Stimulated activated CD8-positive, alpha-beta memory T cell treated with anti-CD3 and anti-CD28 coated beads, Interleukin-4, amount 100 ng/mL, for 24 hours (primary cell): ENCODE data around the gene ZFPM1.

Experiments used
- DNase-seq: peaks from one replicate; pipeline ENCODE4 v3.0.0-alpha.2; 2020; ENCODE audit warnings: low read depth

ZFPM1 gene

DNA sequence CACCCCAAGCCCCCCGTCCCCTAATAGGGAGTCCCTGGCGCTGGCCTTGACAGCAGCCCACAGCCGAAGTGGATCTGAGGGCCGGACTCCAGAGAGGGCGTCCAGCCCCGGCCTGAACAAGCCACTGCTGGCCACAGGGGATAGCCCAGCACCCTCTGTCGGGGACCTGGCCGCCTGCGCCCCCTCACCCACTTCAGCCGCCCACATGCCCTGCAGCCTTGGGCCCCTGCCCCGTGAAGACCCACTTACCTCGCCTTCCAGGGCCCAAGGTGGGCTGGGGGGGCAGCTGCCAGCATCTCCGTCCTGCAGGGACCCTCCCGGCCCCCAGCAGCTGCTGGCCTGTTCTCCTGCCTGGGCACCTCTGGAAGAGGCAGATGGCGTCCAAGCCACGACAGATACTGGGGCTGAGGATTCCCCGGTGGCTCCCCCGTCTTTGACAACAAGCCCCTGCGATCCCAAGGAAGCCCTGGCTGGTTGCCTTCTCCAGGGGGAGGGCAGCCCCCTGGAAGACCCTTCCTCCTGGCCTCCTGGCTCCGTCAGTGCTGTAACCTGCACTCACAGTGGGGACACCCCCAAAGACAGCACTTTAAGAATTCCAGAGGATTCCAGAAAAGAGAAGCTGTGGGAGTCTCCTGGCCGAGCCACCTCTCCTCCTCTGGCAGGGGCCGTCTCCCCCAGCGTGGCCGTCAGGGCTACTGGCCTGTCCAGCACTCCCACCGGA lies 19.3 kb upstream of the ZFPM1 start:
- no peak for DNase-seq

DNA sequence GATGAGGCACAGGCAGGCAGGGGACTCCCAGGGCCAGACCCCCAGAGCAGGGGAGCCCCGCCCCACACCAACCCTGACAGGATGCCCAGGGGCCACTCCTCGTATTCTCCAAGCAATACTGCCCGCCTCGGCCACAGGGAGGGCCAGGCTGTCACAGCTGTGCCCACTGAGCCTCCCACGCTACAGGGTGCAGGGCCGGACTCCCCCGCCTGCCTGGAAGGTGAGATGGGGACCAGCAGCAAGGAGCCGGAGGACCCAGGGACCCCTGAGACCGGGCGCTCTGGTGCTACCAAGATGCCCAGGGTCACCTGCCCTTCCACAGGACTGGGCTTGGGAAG lies 18.8 kb upstream of the ZFPM1 start:
- no peak for DNase-seq

DNA sequence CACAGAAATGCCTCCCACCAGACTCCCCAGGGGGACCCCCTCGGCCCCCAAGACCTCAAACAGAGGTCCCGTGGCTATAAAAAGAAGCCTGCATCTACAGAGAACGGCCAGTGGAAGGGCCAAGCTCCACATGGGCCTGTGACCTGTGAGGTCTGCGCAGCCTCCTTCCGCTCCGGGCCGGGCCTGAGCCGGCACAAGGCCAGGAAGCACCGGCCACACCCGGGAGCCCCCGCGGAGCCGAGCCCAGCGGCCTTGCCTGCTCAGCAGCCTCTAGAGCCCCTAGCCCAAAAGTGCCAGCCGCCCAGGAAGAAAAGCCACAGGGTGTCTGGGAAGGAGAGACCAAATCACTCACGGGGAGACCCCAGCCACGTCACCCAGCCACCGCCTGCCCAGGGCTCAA lies 18.3 kb upstream of the ZFPM1 start:
- no peak for DNase-seq

DNA sequence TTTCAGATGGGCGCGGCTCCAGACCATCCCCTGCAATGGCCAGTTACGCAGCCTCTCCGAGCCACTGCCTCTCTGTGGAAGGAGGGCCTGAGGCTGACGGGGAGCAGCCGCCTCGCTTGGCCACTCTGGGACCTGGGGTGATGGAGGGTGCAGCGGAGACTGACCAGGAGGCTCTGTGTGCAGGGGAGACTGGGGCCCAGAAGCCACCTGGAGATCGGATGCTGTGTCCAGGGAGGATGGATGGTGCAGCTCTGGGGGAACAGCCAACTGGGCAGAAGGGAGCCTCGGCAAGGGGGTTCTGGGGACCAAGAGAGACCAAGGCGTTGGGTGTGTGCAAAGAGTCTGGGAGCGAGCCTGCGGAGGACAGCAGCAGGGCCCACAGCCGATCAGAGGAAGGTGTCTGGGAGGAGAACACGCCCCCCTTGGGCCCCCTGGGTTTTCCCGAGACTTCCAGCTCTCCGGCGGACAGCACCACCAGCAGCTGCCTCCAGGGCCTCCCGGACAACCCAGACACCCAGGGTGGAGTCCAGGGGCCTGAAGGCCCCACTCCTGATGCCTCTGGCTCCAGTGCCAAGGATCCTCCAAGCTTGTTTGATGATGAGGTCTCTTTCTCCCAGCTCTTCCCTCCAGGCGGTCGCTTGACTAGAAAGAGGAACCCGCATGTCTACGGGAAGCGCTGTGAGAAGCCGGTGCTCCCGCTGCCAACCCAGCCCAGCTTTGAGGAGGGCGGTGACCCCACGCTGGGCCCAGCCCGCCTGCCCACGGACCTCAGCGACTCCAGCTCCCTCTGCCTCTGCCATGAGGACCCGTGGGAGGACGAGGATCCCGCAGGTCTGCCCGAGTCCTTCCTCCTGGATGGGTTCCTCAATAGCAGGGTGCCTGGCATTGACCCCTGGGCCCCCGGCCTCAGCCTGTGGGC lies 17.4 kb upstream of the ZFPM1 start:
- no peak for DNase-seq

DNA sequence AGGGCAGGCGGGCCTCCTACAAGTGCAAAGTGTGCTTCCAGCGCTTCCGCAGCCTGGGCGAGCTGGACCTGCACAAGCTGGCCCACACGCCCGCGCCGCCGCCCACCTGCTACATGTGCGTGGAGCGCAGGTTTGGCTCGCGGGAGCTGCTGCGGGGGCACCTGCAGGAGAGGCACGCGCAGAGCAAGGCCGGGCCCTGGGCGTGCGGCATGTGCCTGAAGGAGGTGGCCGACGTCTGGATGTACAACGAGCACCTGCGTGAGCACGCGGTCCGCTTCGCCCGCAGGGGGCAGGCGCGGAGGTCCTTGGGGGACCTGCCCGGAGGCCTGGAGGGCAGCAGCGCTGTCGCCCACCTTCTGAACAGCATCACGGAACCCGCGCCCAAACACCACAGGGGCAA lies 16.3 kb upstream of the ZFPM1 start:
- DNase-seq = no peak

DNA sequence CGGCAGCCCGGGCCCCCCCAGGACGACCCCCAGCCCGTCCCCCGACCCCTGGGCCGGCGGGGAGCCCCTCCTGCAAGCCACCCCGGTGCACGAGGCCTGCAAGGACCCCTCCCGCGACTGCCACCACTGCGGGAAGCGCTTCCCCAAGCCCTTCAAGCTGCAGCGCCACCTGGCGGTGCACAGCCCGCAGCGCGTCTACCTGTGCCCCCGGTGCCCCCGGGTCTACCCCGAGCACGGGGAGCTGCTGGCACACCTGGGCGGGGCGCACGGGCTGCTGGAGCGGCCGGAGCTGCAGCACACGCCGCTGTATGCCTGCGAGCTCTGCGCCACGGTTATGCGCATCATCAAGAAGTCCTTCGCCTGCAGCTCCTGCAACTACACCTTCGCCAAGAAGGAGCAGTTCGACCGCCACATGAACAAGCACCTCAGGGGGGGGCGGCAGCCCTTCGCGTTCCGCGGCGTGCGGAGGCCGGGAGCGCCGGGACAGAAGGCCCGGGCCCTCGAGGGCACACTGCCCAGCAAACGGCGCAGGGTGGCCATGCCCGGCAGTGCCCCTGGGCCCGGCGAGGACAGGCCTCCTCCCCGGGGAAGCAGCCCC lies 15.6 kb upstream of the ZFPM1 start:
- DNase-seq = peak; percentile 58

DNA sequence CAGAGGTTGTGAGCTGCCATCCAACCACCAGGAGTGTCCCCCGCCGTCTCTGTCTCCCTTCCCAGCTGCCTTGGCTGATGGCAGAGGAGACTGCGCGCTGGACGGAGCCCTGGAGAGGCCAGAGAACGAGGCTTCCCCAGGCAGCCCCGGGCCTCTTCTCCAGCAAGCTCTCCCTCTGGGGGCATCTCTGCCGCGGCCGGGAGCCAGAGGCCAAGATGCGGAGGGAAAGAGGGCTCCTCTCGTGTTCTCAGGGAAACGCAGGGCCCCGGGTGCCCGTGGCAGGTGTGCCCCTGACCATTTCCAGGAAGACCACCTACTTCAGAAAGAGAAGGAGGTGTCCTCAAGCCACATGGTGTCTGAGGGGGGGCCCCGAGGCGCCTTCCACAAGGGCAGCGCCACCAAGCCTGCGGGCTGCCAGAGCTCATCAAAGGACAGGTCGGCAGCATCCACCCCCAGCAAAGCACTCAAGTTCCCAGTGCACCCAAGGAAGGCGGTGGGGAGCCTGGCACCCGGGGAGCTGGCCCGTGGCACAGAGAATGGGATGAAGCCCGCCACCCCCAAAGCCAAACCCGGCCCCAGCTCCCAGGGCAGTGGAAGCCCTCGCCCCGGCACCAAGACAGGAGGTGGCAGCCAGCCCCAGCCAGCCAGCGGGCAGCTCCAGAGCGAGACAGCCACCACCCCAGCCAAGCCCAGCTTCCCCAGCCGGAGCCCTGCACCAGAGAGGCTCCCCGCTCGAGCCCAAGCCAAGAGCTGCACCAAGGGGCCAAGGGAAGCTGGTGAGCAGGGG lies 14.8 kb upstream of the ZFPM1 start:
- no peak for DNase-seq

DNA sequence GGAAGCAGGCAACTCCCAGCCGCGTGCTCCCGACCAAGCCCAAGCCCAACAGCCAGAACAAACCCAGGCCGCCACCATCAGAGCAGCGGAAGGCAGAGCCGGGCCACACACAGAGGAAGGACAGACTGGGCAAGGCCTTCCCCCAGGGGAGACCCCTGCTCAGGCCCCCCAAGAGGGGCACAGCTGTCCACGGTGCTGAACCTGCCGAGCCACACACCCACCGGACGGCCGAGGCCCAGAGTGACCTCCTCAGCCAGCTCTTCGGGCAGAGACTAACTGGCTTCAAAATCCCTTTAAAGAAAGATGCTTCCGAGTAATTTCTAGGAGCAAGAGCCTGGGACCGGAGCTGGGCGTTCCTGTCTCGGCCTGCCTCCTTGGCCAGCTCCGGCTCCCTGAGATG lies 14.1 kb upstream of the ZFPM1 start:
- no peak for DNase-seq

DNA sequence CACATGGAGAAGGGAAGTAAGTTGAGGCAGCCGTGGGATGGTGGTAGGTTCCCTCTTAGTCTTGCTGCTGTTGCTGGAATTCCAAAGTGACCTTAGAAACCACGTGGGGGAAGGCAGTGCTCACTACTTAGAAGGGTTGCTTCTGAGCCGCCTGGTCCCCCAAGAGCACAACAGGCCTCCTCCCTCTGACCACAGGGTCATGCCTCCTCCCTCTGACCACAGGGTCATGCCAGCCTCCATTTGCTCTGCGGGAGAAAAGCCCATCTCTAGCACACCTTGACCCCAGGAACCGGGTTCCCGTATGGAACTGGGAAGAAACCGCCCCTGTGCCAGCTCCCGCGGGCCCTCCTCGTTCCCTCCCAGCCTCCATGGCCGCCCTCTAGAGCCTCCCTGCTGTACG lies 13.4 kb upstream of the ZFPM1 start:
- DNase-seq = no peak

DNA sequence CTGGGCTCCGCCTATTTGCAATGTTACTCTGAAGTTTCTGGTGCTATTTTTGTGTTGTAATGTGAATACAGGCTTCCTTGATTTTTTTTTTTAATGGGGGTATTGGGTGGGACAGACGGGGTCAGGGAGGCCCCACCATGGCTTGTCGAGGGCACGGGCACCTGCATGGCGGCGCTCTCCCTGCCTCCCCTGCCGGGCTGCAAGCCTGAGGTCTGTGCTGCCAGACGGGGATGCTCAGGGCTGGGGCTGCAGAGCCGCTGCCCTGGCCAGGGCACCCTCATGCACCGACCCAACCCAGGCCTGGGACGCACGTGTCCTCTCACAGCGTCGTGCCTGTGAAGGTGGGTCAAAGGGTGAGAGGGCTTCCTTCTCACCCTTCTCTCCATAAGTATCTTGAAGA lies 13.0 kb upstream of the ZFPM1 start:
- DNase-seq = no peak

DNA sequence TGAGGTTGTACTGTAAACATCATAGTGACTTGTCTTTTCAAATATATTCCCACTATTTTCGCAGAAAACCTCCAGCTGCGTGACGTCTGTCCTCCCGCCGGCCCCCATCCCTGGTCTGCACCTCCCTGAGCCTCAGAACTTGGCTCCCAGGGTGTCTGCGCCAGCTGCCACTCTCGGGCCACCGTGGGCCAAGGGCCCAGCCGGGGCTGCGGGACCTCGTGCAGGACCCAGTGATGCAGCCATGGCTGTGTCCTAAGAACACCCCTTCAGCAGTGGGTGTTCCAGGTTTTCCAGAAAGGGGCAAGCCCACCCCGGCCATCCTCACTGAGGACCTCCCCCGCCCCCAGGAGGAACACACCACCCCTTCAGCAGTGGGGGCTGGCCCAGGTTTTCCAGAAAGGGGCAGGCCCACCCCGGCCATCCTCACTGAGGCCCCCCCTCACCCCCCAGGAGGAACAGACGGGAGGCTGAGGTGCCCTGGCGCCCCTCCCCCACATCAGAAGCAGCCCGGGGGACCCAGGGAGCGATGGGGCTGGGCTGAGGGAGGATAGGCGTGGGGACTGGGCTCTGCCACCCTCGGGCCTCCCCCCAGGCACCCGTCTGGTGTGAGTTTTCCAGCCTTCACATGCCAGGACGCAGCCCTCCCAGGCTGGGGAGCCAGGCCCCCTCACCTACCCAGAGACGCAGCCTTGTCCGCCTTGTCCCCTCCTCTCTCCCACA lies 12.2 kb upstream of the ZFPM1 start:
- DNase-seq = no peak

DNA sequence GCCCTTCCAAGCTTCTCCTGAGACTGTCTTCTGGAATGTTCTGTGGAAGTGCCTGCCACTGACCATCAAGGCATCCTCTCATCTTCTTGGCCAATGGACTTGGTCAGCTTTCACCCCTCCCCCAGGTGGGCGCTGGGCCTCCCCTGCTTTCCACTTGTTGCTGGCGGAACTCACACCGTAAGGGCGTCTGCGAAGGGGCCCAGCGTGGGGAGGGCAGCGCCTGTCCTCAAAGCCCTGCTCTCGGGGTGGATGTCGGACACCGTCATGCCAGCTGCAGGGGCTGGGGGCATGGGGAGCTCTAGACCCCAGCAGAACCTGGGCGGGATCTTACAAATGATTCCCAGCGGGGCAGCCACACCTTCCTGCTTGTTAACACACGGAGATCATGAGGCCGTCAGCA lies 11.6 kb upstream of the ZFPM1 start:
- no peak for DNase-seq

DNA sequence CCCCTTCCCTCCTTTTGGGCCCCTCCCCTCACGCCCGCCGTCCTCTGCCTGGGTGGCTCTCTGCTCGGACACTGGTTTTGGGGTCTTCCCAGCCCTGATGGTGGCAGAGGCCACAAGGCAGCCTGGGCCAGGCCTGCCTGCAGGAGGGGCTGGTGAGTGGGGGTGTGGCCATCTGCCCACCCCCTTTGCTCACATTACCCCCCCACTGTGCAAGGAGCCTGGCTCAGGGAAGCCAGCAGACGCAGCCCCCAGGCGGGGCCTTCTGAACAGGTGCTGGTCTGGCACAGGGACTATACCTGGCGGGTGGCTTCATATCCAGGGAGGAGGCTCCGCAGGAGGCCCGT lies 10.7 kb upstream of the ZFPM1 start:
- DNase-seq = no peak

DNA sequence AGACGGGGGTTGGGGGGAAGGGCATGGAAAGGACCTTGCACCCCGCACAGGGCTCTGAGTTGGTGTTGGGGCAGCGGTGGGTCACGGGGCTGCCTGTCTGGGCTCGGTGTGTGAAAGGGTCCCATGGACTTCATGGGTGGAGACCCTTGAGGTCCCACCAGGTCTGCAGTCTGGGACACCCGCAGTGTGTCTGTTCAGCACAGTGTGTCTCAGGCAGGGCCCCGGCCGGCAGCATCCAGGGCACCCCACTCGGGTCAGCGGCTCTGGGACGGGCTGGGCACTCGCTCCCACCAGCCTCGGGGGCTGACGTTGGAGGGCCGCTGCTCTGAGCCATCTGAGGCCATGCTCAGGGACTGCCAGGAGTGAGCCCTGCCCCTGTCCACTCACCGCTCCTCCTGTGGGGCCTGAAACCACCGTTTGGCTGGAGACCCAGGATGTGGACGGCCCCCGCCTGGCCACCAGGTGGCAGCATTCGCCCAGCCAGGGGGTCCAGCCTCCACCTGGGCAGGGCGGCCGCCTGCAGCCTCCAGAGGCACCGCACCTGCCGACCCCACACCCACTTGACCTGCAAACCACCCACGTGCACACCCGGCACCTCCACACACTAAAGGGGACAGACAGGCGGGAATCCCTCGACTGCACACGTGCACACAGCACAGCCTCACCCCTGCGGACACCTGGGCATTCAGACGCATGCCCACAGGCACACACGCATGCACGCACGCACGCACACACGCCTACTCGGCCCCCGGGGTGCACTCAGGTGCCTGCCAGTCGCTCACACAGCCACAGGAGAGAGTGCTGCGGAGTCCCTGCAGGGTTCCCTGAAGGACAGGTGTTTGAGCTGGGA lies 10.1 kb upstream of the ZFPM1 start:
- peak; percentile 68 for DNase-seq

DNA sequence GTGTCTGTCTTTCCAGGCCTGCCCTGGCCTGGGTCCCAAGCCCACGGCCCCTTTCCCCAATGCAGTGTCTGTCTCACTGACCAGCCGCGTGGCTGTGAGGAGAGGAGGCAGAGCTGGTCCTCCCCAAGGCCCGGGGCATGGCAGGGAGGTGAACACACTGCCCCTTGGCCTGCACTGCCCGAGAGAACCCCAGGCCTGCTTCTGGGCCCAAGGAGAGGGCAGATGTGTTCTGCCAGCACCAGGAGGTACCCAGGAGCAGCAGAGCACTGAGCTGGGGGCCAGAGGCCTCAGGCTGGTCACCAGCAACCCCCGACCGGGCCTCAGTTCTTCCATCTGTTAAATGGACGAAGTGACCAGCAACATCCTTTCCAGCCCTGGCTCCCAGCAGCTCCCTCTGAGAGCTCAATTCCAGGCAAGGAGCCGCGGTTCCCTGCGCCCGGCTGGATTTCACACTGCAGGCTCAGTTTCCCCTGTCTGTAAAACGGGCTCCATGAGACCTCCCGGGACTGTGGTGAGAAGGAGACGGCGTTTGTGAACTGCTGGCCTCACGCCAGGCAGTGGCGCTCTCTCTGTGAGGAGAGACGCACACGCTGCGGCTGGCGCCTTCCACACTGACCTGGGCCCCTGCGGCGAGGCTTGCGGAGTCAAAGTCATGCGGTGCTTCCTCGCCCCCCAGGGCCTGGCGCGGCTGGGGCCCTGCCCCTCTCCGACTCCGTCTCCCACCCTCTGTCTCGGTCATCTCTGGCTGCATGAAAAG lies 8.1 kb upstream of the ZFPM1 start:
- no peak for DNase-seq

DNA sequence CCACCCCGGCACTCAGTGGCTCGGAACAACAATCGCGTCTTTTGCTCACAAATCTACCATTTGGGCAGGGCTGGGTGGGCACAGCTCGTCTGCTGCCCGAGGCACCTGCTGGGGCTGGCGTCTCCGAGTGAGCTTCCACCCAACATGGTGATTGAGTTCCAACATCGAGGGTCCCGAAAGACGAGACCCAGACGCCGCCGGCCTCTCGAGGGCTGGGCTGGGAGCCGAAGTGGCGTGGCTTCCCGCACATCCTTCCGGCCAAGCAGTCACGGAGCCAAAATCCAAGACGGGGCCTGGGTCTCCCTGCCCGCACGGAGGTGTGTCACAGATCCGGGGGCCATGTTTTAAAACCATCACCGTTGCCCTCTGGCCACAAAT lies 7.5 kb upstream of the ZFPM1 start:
- no peak for DNase-seq

DNA sequence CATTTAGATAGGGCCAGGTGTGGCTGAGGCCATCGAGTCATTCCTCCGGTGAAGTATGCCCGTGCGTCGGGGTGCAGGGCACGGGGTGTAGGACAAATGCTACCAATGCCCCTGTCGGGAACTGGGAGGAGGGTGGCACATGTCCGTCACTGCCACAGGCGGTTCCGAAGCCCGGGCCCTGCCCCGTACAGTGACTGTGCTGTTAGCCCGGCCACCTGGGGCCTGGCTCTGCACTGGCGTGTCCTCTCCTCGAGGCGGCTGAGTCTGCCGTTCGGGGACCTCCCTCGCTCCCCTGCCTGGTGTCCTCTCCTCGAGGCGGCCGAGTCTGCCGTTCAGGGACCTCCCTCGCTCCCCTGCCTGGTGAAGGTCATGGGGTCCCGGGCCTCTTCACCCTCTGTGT lies 7.0 kb upstream of the ZFPM1 start:
- no peak for DNase-seq

DNA sequence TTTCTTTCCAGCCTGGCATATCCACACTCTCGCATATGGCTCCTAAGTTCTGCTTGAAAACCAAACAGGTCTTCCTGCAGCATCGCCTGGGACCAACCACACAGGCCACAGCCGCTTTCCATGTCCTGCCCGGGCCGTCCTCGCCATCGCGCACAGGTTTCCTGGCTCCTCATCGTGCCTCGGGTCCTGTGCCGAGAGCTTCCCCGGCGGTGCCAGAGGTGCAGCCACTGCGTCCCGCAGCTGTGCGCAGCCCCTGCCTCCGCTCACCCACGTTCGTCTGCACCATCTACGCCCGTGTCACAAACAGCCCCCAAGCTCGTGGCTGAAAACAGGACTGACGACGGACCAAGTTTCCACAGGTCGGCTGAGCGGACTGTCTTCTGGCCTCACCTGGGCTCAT lies 6.3 kb upstream of the ZFPM1 start:
- DNase-seq = no peak

DNA sequence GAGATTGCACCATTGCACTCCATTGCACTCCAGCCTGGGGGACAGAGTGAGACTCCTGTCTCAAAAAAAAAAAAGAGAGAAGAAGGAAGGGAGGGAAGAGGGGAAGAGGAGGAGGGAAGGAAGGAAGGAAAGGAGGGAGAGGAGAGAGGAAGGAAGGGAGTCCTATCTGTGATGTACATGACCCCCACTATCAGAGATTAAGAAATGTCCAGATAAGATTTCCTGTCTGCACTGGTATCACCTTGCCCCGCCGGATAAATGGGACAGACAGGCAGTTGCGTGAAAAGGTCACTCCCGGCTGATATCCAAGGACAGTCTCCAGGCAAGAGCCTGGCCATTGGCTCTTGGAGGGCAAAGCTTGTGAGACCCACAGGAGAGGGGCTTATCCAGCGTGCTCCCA lies 5.2 kb upstream of the ZFPM1 start:
- DNase-seq = no peak
